Neutrophil (primary cell): ENCODE measurements around the gene POLR3E.

Experiments
- H3K27ac ChIP-seq: fragments of 200-600 bp; sonication (generic); 2 replicates; pipeline ENCODE4 v1.5.1; 2016; ENCODE audit warnings: mild to moderate bottlenecking, moderate library complexity
- H3K27me3 ChIP-seq: fragments of 200-600 bp; sonication (generic); 2 replicates; pipeline ENCODE4 v1.6.0; 2016; ENCODE audit warnings: mild to moderate bottlenecking
- H3K36me3 ChIP-seq: fragments of 200-600 bp; sonication (generic); 2 replicates; pipeline ENCODE4 v1.5.1; 2017
- H3K4me1 ChIP-seq, 2 experiments: fragments of 200-600 bp in 1 of 2; sonication (generic) in 1 of 2; 1 replicate in 1 of 2; 2 replicates in 1 of 2; pipeline versions ENCODE4 v1.5.1 to v1.6.1; 2013 to 2016; ENCODE audit warnings: low read depth in 1 of 2, low read length in 1 of 2, mild to moderate bottlenecking in 1 of 2, moderate library complexity in 1 of 2; ENCODE audit not compliant: control insufficient read depth in 1 of 2, insufficient read depth in 1 of 2
- H3K4me3 ChIP-seq, 2 experiments: fragments of 200-600 bp in 1 of 2; sonication (generic) in 1 of 2; 1 replicate in 1 of 2; 2 replicates in 1 of 2; pipeline ENCODE4 v1.5.1; 2013 to 2016; ENCODE audit warnings: low read depth in 1 of 2, low read length in 1 of 2, mild to moderate bottlenecking in 1 of 2, moderate library complexity in 1 of 2
- H3K9me3 ChIP-seq: fragments of 200-600 bp; sonication (generic); 2 replicates; pipeline ENCODE4 v1.5.1; 2016
- CTCF ChIP-seq: fragments of 200-600 bp; sonication (generic); IDR thresholded peaks from 2 replicates; pipeline ENCODE4 v1.5.1; 2016; ENCODE audit warnings: antibody characterized with exemption

The POLR3E gene

GRCh38 chr16:22282254-22282892, 14.8 kb upstream of the POLR3E start:
- H3K9me3 ChIP-seq: no peaks in the 10 kb centered on the region
- no peak for TF ChIP-seq CTCF
- H3K4me1 ChIP-seq: no peaks in the 10 kb centered on the region
- H3K27me3 ChIP-seq: no peaks in the 10 kb centered on the region
- H3K27ac ChIP-seq: no peak overlapping the region
- H3K36me3 ChIP-seq: peaks cover 43% of the 10 kb centered on the region
- no peak overlapping the region for H3K4me3 ChIP-seq

GRCh38 chr16:22284637-22285036, 12.6 kb upstream of the POLR3E start:
- H3K4me1 ChIP-seq: no peaks in the 10 kb centered on the region
- H3K36me3 ChIP-seq: peaks cover 33% of the 10 kb centered on the region
- H3K27ac ChIP-seq: no peak overlapping the region
- TF ChIP-seq CTCF: no peak
- H3K4me3 ChIP-seq: no peak overlapping the region
- H3K27me3 ChIP-seq: no peaks in the 10 kb centered on the region
- H3K9me3 ChIP-seq: no peaks in the 10 kb centered on the region

- Histone ChIP-seq H3K4me3 (no peak overlapping the region), H3K27me3 (no peaks in the 10 kb centered on the region), H3K27ac (no peak overlapping the region), H3K36me3 (peaks cover 28% of the 10 kb centered on the region), H3K4me1 (no peaks in the 10 kb centered on the region), H3K9me3 (no peaks in the 10 kb centered on the region)
- TF ChIP-seq CTCF: no peak
These were observed 12.1 kb upstream of the POLR3E start for GRCh38 chr16:22285080-22285479.

- H3K27ac ChIP-seq: no peak overlapping the region
- H3K27me3 ChIP-seq: no peaks in the 10 kb centered on the region
- no peaks in the 10 kb centered on the region for H3K9me3 ChIP-seq
- no peak for TF ChIP-seq CTCF
- H3K4me3 ChIP-seq: no peak overlapping the region
- no peaks in the 10 kb centered on the region for H3K36me3 ChIP-seq
- H3K4me1 ChIP-seq: no peaks in the 10 kb centered on the region
These were observed 6.2 kb upstream of the POLR3E start for GRCh38 chr16:22291020-22291419.

- Histone ChIP-seq H3K4me3 (no peak overlapping the region), H3K36me3 (no peaks in the 10 kb centered on the region), H3K4me1 (peaks cover 5 to 7% of the 10 kb centered on the region in 2 experiments), H3K27ac (no peak overlapping the region), H3K27me3 (no peaks in the 10 kb centered on the region), H3K9me3 (no peaks in the 10 kb centered on the region)
- TF ChIP-seq CTCF: no peak
These were observed 5.3 kb upstream of the POLR3E start for GRCh38 chr16:22291860-22292318.
